ENCODE data around the gene DNAJB5. TPM values are rescaled to one million over a fixed set of nuclear protein-coding genes. Genes with fewer than 3 reads are reported as not detected.

DNAJB5 gene
- total and polyA plus RNA-seq, 4 donors, result 0.76 to 2.3 (median 1.8) TPM

- WGBS, result 40% methylated on average over 2 of the region's 2 CpGs
- Histone ChIP-seq H3K9ac (ENCODE audit: low read depth in 1 of 2, low read length in 2 of 2) (no peak overlapping the region), H3K4me3 (ENCODE audit: low read depth in 1 of 3, low read length in 3 of 3) (no peak overlapping the region), H3K27me3 (ENCODE audit: control insufficient read depth in 4 of 4, insufficient read depth in 4 of 4, low read length in 3 of 4) (no peaks in the 10 kb centered on the region), H3K27ac (ENCODE audit: low read depth in 1 of 2, low read length in 2 of 2) (no peak overlapping the region), H3K36me3 (ENCODE audit: control insufficient read depth in 4 of 4, insufficient read depth in 3 of 4, low read depth in 1 of 4, low read length in 3 of 4) (peaks cover 0 to 8% (median 2%) of the 10 kb centered on the region in 4 donors), H3K4me1 (ENCODE audit: control insufficient read depth in 4 of 4, insufficient read depth in 4 of 4, low read length in 3 of 4) (peaks cover 0 to 3% (median 0%) of the 10 kb centered on the region in 4 donors), H3K9me3 (ENCODE audit: control insufficient read depth in 4 of 4, low read length in 3 of 4) (no peaks in the 10 kb centered on the region)
- DNase-seq (ENCODE audit: low spot score), result no peak
- no peak for TF ChIP-seq FOXA2 (IDR thresholded peaks at IDR 0.05)
- TF ChIP-seq HNF4G (IDR thresholded peaks at IDR 0.05), result no peak
- TF ChIP-seq HNF4A (conservative IDR thresholded peaks at IDR 0.05), result peak; percentile 51 to 63
- no peak for TF ChIP-seq CTCF (IDR thresholded peaks at IDR 0.05; ENCODE audit: low read depth, low read length, missing input control)
- TF ChIP-seq TAF1 (conservative IDR thresholded peaks at IDR 0.05), result no peak
- TF ChIP-seq RAD21 (IDR thresholded peaks at IDR 0.05), result peak in 1 of 2 donors; percentile 7
- no peak for TF ChIP-seq FOXA1 (IDR thresholded peaks at IDR 0.05)
- TF ChIP-seq ATF3 (IDR thresholded peaks at IDR 0.05), result no peak
- peak in 1 of 2 donors; percentile 66 for TF ChIP-seq GABPA (IDR thresholded peaks at IDR 0.05 in 1 of 2, conservative IDR thresholded peaks at IDR 0.05 in 1 of 2)
- TF ChIP-seq JUND (IDR thresholded peaks at IDR 0.05), result no peak
- TF ChIP-seq NR2F2 (IDR thresholded peaks at IDR 0.05), result no peak
- TF ChIP-seq RXRA (IDR thresholded peaks at IDR 0.05), result peak in 1 of 2 donors; percentile 62
- peak; percentile 30 for TF ChIP-seq ZBTB33 (IDR thresholded peaks at IDR 0.05)
- peak; percentile 85 for TF ChIP-seq MAX (IDR thresholded peaks at IDR 0.05)
- TF ChIP-seq REST (IDR thresholded peaks at IDR 0.05), result no peak
- no peak for TF ChIP-seq EGR1 (IDR thresholded peaks at IDR 0.05; ENCODE audit: low read depth in 2 of 2)
- TF ChIP-seq YY1 (IDR thresholded peaks at IDR 0.05), result peak; percentile 73
- peak; percentile 23 for TF ChIP-seq SP1 (IDR thresholded peaks at IDR 0.05)
Observed at GRCh38 chr9:35029852-35030251, 40.3 kb downstream of the DNAJB5 start.
